BJ (cell line): ENCODE results near the gene PPP1R14D. TPM values are rescaled to one million over a fixed set of nuclear protein-coding genes. Genes with fewer than 3 reads are reported as not detected.
A peak's percentile ranks its signal among the peaks of the same experiment; 100 is the strongest.

Source experiments
- CTCF ChIA-PET: fragments of 350-600 bp; formaldehyde crosslinking; extraction: SDS; loops from one replicate; lab custom pipeline; 2021; ENCODE audit warnings: antibody characterized with exemption, inconsistent platforms; lab: Yijun Ruan, JAX
- POLR2A ChIA-PET: fragments of 300-600 bp; sonication (Branson Sonifier 250); formaldehyde crosslinking; extraction: SDS; loops from one replicate; lab custom pipeline; 2021; ENCODE audit warnings: antibody characterized with exemption; lab: Charles Lee
- DNase-seq: peaks from one replicate; pipeline ENCODE4 v3.0.0-alpha.2; 2011; ENCODE audit warnings: low read depth
- H3K27me3 ChIP-seq: 2 replicates; pipeline ENCODE4 v1.6.0; 2011; ENCODE audit warnings: low read length; ENCODE audit not compliant: control insufficient read depth, insufficient read depth
- H3K36me3 ChIP-seq: 2 replicates; pipeline ENCODE4 v1.5.1; 2011; ENCODE audit warnings: low read length; ENCODE audit not compliant: control insufficient read depth, insufficient read depth
- H3K4me3 ChIP-seq: 2 replicates; pipeline ENCODE4 v1.5.1; 2011; ENCODE audit warnings: low read depth, mild to moderate bottlenecking, control low read depth, low read length
- polyA plus RNA-seq: library from polyadenylated mRNA; depleted of rRNA; stranded (reverse); fragments of >200 nt; gene quantifications from 2 replicates; pipeline ENCODE4 v1.2.3, GENCODE V29; 2011
- TF ChIP-seq, protein P1 (sequence below): IDR thresholded peaks from 2 replicates; pipeline ENCODE4 v1.5.1; 2011; ENCODE audit warnings: low read depth, mild to moderate bottlenecking, control low read depth, inconsistent platforms, low read length, moderate library complexity; ENCODE audit not compliant: insufficient read depth

Gene PPP1R14D
- polyA plus RNA-seq, 1 experiment, result not detected

DNA sequence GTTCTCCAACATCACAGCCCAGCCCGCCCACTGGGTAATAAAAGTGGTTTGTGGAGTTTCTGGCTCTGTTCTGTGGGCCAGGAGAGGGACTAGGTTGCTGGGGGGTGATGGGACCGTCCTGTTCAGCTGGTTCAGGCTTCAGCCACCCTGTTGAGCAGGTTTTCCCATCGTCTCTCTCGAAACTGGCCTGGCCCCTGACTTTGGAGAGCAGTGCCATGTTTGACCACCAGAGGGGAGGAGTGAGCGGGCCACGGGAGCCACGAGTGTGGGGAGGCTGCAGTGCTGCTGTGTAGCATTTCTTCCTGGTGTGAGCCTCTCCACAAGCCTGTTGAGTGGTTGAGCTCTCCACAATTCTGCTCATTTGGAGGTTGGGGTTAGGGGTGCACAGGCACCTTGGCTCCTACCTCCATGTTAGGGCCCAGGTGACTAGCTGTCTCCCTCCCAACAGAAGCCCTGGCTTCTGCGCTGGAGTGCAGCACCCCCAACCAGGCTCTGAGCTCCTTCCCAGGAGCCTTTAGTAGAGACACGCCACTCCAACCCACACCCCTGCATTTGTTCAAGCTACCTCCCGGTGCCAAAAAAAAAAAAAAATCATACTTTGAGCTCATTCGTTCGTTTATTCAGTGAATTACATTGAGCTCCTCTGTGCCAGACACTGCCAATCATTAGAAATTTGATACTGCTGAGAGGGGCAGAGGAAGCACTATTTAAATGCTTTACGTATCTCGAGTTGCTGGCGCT is 29.3 kb upstream of the PPP1R14D start:
- Histone ChIP-seq H3K4me3 (no peak overlapping the region), H3K36me3 (no peaks in the 10 kb centered on the region), H3K27me3 (no peaks in the 10 kb centered on the region; the same call in 1 of the 2 replicates)
- TF ChIP-seq, protein P1, sequence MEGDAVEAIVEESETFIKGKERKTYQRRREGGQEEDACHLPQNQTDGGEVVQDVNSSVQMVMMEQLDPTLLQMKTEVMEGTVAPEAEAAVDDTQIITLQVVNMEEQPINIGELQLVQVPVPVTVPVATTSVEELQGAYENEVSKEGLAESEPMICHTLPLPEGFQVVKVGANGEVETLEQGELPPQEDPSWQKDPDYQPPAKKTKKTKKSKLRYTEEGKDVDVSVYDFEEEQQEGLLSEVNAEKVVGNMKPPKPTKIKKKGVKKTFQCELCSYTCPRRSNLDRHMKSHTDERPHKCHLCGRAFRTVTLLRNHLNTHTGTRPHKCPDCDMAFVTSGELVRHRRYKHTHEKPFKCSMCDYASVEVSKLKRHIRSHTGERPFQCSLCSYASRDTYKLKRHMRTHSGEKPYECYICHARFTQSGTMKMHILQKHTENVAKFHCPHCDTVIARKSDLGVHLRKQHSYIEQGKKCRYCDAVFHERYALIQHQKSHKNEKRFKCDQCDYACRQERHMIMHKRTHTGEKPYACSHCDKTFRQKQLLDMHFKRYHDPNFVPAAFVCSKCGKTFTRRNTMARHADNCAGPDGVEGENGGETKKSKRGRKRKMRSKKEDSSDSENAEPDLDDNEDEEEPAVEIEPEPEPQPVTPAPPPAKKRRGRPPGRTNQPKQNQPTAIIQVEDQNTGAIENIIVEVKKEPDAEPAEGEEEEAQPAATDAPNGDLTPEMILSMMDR, result peak; percentile 100
- DNase-seq, result no peak
- ChIA-PET CTCF (interaction anchor here (0.6 to 7.4 kb wide), 39 partner anchors 11 to 539 kb away, joined by 3 to 201 read pairs (median 4); partner anchors contain the start of genes DNAJC17, GCHFR, OIP5 and RPUSD2), POLR2A (interaction anchor here (0.7 to 1.2 kb wide), 2 partner anchors 36 to 38 kb away, joined by 3 to 7 read pairs; partner anchors contain the start of gene VPS18)

DNA sequence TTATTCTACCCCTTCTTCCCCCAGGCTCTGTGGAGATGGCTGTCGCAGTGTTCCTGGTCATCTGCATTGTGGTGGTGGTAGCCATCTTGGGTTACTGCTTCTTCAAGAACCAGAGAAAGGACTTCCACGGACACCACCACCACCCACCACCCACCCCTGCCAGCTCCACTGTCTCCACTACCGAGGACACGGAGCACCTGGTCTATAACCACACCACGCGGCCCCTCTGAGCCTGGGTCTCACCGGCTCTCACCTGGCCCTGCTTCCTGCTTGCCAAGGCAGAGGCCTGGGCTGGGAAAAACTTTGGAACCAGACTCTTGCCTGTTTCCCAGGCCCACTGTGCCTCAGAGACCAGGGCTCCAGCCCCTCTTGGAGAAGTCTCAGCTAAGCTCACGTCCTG is 28.2 kb upstream of the PPP1R14D start:
- POLR2A ChIA-PET, result interaction anchor here (1.0 kb wide), 1 partner anchor 37 kb away, joined by 3 read pairs; the partner anchor contains the start of gene VPS18
- Histone ChIP-seq H3K4me3 (no peak overlapping the region), H3K36me3 (no peaks in the 10 kb centered on the region), H3K27me3 (no peaks in the 10 kb centered on the region)
- TF ChIP-seq, protein P1, result no peak
- no peak for DNase-seq
- CTCF ChIA-PET, result interaction anchor here (0.6 to 7.4 kb wide), 22 partner anchors 10 to 1059 kb away, joined by 3 to 201 read pairs (median 6); partner anchors contain the start of genes DNAJC17, GCHFR, SPINT1 and ZFYVE19

DNA sequence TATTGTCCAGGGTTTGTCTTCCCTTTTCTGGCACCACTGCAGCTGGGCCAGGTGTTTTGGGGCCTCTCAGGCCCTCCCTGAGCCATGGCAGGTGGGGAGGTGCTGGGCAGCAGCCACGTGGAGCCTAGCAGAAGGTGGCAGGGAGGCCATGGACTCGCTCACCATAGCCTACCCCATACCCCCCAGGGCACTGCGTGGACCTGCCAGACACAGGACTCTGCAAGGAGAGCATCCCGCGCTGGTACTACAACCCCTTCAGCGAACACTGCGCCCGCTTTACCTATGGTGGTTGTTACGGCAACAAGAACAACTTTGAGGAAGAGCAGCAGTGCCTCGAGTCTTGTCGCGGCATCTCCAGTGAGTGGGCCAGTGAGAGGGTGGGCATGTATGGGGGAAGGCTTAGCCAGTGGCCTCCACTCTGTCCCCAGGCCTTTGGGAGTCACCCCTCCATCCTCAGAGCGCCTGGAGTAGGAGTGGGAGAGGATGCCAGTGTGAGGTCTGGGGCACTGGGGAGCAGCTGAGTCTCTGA is 27.3 kb upstream of the PPP1R14D start:
- POLR2A ChIA-PET, result interaction anchor here (1.0 kb wide), 1 partner anchor 38 kb away, joined by 3 read pairs; the partner anchor contains the start of gene VPS18
- CTCF ChIA-PET, result interaction anchor here (0.6 to 7.4 kb wide), 8 partner anchors 8 to 49 kb away, joined by 3 to 201 read pairs (median 12); partner anchors contain the start of gene SPINT1
- no peaks in the 10 kb centered on the region for H3K27me3 ChIP-seq
- DNase-seq, result no peak
- no peak overlapping the region for H3K4me3 ChIP-seq
- no peaks in the 10 kb centered on the region for H3K36me3 ChIP-seq
- TF ChIP-seq, protein P1, result no peak

DNA sequence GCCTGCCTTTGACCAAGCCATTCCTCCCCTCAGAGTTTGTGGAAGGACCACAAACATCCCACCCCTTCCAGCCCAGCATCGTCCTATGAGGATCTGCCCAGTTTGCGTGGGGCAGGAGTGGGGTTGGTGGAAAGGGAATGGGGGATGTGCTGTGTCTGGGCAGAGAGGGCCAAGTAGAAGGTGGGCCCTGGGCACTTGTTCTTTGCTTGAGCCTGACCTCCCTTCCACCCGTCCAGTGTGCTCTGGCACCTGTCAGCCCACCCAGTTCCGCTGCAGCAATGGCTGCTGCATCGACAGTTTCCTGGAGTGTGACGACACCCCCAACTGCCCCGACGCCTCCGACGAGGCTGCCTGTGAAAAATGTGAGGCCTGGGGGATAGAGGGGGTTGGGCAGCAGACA is 25.7 kb upstream of the PPP1R14D start:
- no peaks in the 10 kb centered on the region for H3K36me3 ChIP-seq
- no peak overlapping the region for H3K4me3 ChIP-seq
- CTCF ChIA-PET, result interaction anchor here (1.3 to 1.9 kb wide), 4 partner anchors 10 to 49 kb away, joined by 3 to 10 read pairs (median 4); partner anchors contain the start of gene SPINT1
- POLR2A ChIA-PET, result no interaction called here
- no peak for DNase-seq
- no peaks in the 10 kb centered on the region for H3K27me3 ChIP-seq
- TF ChIP-seq, protein P1, result no peak
